OCI-LY7 (cell line): ENCODE results near the gene RNASEL. TPM values are rescaled to one million over a fixed set of nuclear protein-coding genes. Genes with fewer than 3 reads are reported as not detected.

Source experiments
- BruUV-seq: library from RNA; stranded (reverse); fragments of 400-500 nt; replicated peaks from 2 replicates; lab custom pipeline; 2021; lab: Mats Ljungman, UMichigan
- CTCF ChIA-PET: fragments of 300-600 bp; sonication (Branson Sonifier 250); formaldehyde crosslinking; loops from one replicate; lab custom pipeline; 2022; ENCODE audit warnings: antibody characterized with exemption; ENCODE audit not compliant: unreplicated experiment; lab: Charles Lee
- POLR2A ChIA-PET: fragments of 300-600 bp; sonication (Branson Sonifier 250); formaldehyde crosslinking; loops from one replicate; lab custom pipeline; 2022; ENCODE audit warnings: antibody characterized with exemption; lab: Charles Lee
- DNase-seq: peaks from one replicate; pipeline ENCODE4 v3.0.0-alpha.2; 2015; ENCODE audit warnings: low spot score
- H2AFZ ChIP-seq: fragments of 200-600 bp; sonication (generic), shearing (Covaris generic); 2 replicates; pipeline ENCODE4 v1.6.1; 2014; ENCODE audit warnings: mild to moderate bottlenecking, antibody characterized with exemption, low read length, moderate library complexity
- H3K27ac ChIP-seq: fragments of 200-600 bp; sonication (generic); 2 replicates; pipeline ENCODE4 v1.5.1; 2014; ENCODE audit warnings: mixed run types, low read depth, mild to moderate bottlenecking, moderate library complexity, low read length, inconsistent platforms; ENCODE audit not compliant: poor library complexity, severe bottlenecking
- H3K36me3 ChIP-seq: fragments of 200-600 bp; sonication (generic); 2 replicates; pipeline ENCODE4 v1.6.1; 2014; ENCODE audit warnings: mild to moderate bottlenecking, antibody characterized with exemption, low read length, moderate library complexity, mixed read lengths; ENCODE audit not compliant: insufficient read depth
- H3K4me1 ChIP-seq: fragments of 200-600 bp; sonication (generic); 2 replicates; pipeline ENCODE4 v1.5.1; 2014; ENCODE audit warnings: mild to moderate bottlenecking, low read length; ENCODE audit not compliant: insufficient read depth, poor library complexity, severe bottlenecking
- H3K4me2 ChIP-seq: fragments of 200-600 bp; sonication (generic); 2 replicates; pipeline ENCODE4 v1.6.1; 2014; ENCODE audit warnings: mild to moderate bottlenecking, low read length
- H3K4me3 ChIP-seq: fragments of 200-600 bp; sonication (generic); 2 replicates; pipeline ENCODE4 v1.5.1; 2014; ENCODE audit warnings: mild to moderate bottlenecking, low read depth, low read length; ENCODE audit not compliant: poor library complexity, severe bottlenecking
- H3K79me2 ChIP-seq: fragments of 200-600 bp; sonication (generic); 2 replicates; pipeline ENCODE4 v1.6.1; 2016; ENCODE audit warnings: low read depth, mild to moderate bottlenecking, low read length, moderate library complexity, mixed read lengths; ENCODE audit not compliant: insufficient read depth
- H3K9me2 ChIP-seq: fragments of 200-600 bp; sonication (generic); 2 replicates; pipeline ENCODE4 v1.6.1; 2016; ENCODE audit warnings: mild to moderate bottlenecking, low read length, mixed read lengths; ENCODE audit not compliant: insufficient read depth
- H3K9me3 ChIP-seq: fragments of 200-600 bp; sonication (generic); 2 replicates; pipeline ENCODE4 v1.6.1; 2014; ENCODE audit warnings: mild to moderate bottlenecking, mixed run types, low read length, mixed read lengths
- H4K20me1 ChIP-seq: fragments of 200-600 bp; sonication (generic); 2 replicates; pipeline ENCODE4 v1.6.1; 2014; ENCODE audit warnings: mild to moderate bottlenecking, antibody characterized with exemption, low read length, moderate library complexity, mixed read lengths; ENCODE audit not compliant: insufficient read depth
- CTCF ChIP-seq: fragments of 200-600 bp; sonication (generic); conservative IDR thresholded peaks from 2 replicates; pipeline ENCODE4 v1.5.1; 2014; ENCODE audit warnings: mild to moderate bottlenecking, antibody characterized with exemption, low read length, moderate library complexity, mixed read lengths
- EZH2phosphoT487 ChIP-seq: fragments of 200-600 bp; sonication (generic); IDR thresholded peaks from 2 replicates; pipeline ENCODE4 v1.6.1; 2018; ENCODE audit warnings: low read depth, borderline replicate concordance, mild to moderate bottlenecking, mixed run types, antibody characterized with exemption, low read length, moderate library complexity, mixed read lengths
- intact Hi-C: fragments of 100-400 bp; cut with micrococcal nuclease; formaldehyde crosslinking; loops from one replicate; pipeline ENCODE4 v1.10.0; 2022; ENCODE audit not compliant: unreplicated experiment
- total RNA-seq, 2 experiments: library from RNA; depleted of rRNA in 1 of 2; stranded (reverse); fragments of >200 nt in 1 of 2; shearing (Covaris generic) in 1 of 2; gene quantifications; 2 replicates each; pipeline ENCODE4 v1.2.3, GENCODE V29; 2014 to 2022

RNASEL gene
- total RNA-seq, 2 experiments from 2014 or later = 2.2 to 4.0 TPM

- Histone ChIP-seq H3K9me3 (no peaks in the 10 kb centered on the region), H3K4me1 (peaks cover 99% of the 10 kb centered on the region), H3K79me2 (no peaks in the 10 kb centered on the region), H3K4me2 (peak overlapping the region; percentile 73), H4K20me1 (no peaks in the 10 kb centered on the region), H3K4me3 (peak overlapping the region; percentile 37), H3K36me3 (no peaks in the 10 kb centered on the region), H2AFZ (peak overlapping the region; percentile 81), H3K27ac (peak overlapping the region; percentile 52), H3K9me2 (no peaks in the 10 kb centered on the region)
- no TSS peak for BruUV-seq
- CTCF ChIA-PET = interaction anchor here (1.0 to 1.2 kb wide), 2 partner anchors 13 kb away, joined by 3 read pairs; no protein-coding TSS in a partner anchor
- POLR2A ChIA-PET = interaction anchor here (0.6 to 12.1 kb wide), 9 partner anchors 9 to 57 kb away, joined by 3 to 113 read pairs (median 11); partner anchors contain the start of gene RGS16
- peak; percentile 59 for DNase-seq
- intact Hi-C loops = no loop called here
- TF ChIP-seq EZH2phosphoT487 (no peak), CTCF (no peak)
Observed at GRCh38 chr1:182629499-182630096, 40.5 kb upstream of the RNASEL start.

GRCh38 chr1:182629080-182629479 lies 40.0 kb upstream of the RNASEL start:
- Histone ChIP-seq H2AFZ (peak overlapping the region; percentile 81), H3K4me2 (peak overlapping the region; percentile 73), H4K20me1 (no peaks in the 10 kb centered on the region), H3K4me1 (peaks cover 99% of the 10 kb centered on the region), H3K4me3 (peak overlapping the region; percentile 37), H3K36me3 (no peaks in the 10 kb centered on the region), H3K27ac (peak overlapping the region; percentile 52), H3K9me3 (no peaks in the 10 kb centered on the region), H3K9me2 (no peaks in the 10 kb centered on the region), H3K79me2 (no peaks in the 10 kb centered on the region)
- intact Hi-C loops = no loop called here
- DNase-seq = no peak
- CTCF ChIA-PET = interaction anchor here (1.0 to 1.2 kb wide), 2 partner anchors 13 to 14 kb away, joined by 3 read pairs; no protein-coding TSS in a partner anchor
- TF ChIP-seq CTCF = no peak
- no peak for TF ChIP-seq EZH2phosphoT487
- no TSS peak for BruUV-seq
- POLR2A ChIA-PET = interaction anchor here (1.0 to 12.1 kb wide), 9 partner anchors 9 to 48 kb away, joined by 3 to 113 read pairs (median 11); partner anchors contain the start of gene RGS16

GRCh38 chr1:182628657-182629056 lies 39.6 kb upstream of the RNASEL start:
- POLR2A ChIA-PET = interaction anchor here (0.8 to 12.1 kb wide), 10 partner anchors 8 to 48 kb away, joined by 3 to 113 read pairs (median 10); partner anchors contain the start of gene RGS16

More at GRCh38 chr1:182628657-182629056, 39.6 kb upstream of the RNASEL start:
- Histone ChIP-seq H3K79me2 (no peaks in the 10 kb centered on the region), H2AFZ (peak overlapping the region; percentile 81; the same call in 1 of the 2 replicates), H3K36me3 (no peaks in the 10 kb centered on the region), H3K9me2 (no peaks in the 10 kb centered on the region), H3K27ac (peak overlapping the region; percentile 52), H3K4me3 (no peak overlapping the region), H4K20me1 (no peaks in the 10 kb centered on the region), H3K4me2 (peak overlapping the region; percentile 73), H3K4me1 (peaks cover 99% of the 10 kb centered on the region), H3K9me3 (no peaks in the 10 kb centered on the region)
- intact Hi-C loops = no loop called here
- no TSS peak for BruUV-seq
- no peak for DNase-seq
- TF ChIP-seq EZH2phosphoT487 (no peak), CTCF (no peak)
- CTCF ChIA-PET = interaction anchor here (0.7 to 1.2 kb wide), 2 partner anchors 12 to 25 kb away, joined by 3 read pairs; no protein-coding TSS in a partner anchor
